Eye (tissue), 1 donor: ENCODE data around the gene RPRD1B.
A peak's percentile ranks its signal among the peaks of the same experiment; 100 is the strongest.

Source experiments
- DNase-seq: peaks from one replicate; pipeline ENCODE4 v3.0.0-alpha.2; 2015

Gene RPRD1B

GRCh38 chr20:38125157-38126056 is 91.9 kb downstream of the RPRD1B start:
- DNase-seq = peak; percentile 55

GRCh38 chr20:38126146-38126921 is 92.8 kb downstream of the RPRD1B start:
- no peak for DNase-seq

- peak; percentile 42 for DNase-seq
These were observed 93.5 kb downstream of the RPRD1B start for GRCh38 chr20:38126932-38127621.

- no peak for DNase-seq
These were observed 94.5 kb downstream of the RPRD1B start for GRCh38 chr20:38127920-38128528.

- no peak for DNase-seq
These were observed 95.1 kb downstream of the RPRD1B start for GRCh38 chr20:38128691-38129090.

- DNase-seq = no peak
These were observed 95.8 kb downstream of the RPRD1B start for GRCh38 chr20:38129248-38129865.

GRCh38 chr20:38129893-38130609 is 96.5 kb downstream of the RPRD1B start:
- DNase-seq = no peak

GRCh38 chr20:38130687-38131587 is 97.4 kb downstream of the RPRD1B start:
- DNase-seq = no peak

GRCh38 chr20:38131588-38132121 is 98.1 kb downstream of the RPRD1B start:
- DNase-seq = no peak

- DNase-seq = no peak
These were observed 98.8 kb downstream of the RPRD1B start for GRCh38 chr20:38132156-38132909.

GRCh38 chr20:38132910-38133501 is 99.5 kb downstream of the RPRD1B start:
- no peak for DNase-seq

- no peak for DNase-seq
These were observed 100.3 kb downstream of the RPRD1B start for GRCh38 chr20:38133680-38134426.

- DNase-seq = no peak
These were observed 101.1 kb downstream of the RPRD1B start for GRCh38 chr20:38134427-38135270.

- no peak for DNase-seq
These were observed 101.7 kb downstream of the RPRD1B start for GRCh38 chr20:38135271-38135650.

GRCh38 chr20:38135651-38136420 is 102.3 kb downstream of the RPRD1B start:
- no peak for DNase-seq

GRCh38 chr20:38136421-38137245 is 103.1 kb downstream of the RPRD1B start:
- DNase-seq = no peak
